GM12878 (cell line): ENCODE data around the gene ZNF226.
"Not testable (repeated sequence)": the region's sequence is repeated elsewhere in the genome, so short reads cannot be mapped to it uniquely, and the experiment has no call there.

ENCODE experiments used
- ATF2 ChIP-seq: IDR thresholded peaks from 2 replicates; pipeline ENCODE4 v1.6.1; 2012; ENCODE audit warnings: low read length, inconsistent platforms
- CREB1 ChIP-seq: IDR thresholded peaks from 2 replicates; pipeline ENCODE4 v1.6.1; 2012; ENCODE audit warnings: low read depth, mild to moderate bottlenecking, inconsistent platforms
- CTCF ChIP-seq, 3 experiments: IDR thresholded peaks in 2 of 3; conservative IDR thresholded peaks in 1 of 3; 2 replicates each; pipeline ENCODE4 v1.5.1; 2011; ENCODE audit warnings: low read depth in 3 of 3, low read length in 3 of 3, mild to moderate bottlenecking in 3 of 3, control low read depth in 2 of 3, moderate library complexity in 2 of 3, inconsistent platforms in 1 of 3, mixed read lengths in 1 of 3; ENCODE audit not compliant: control insufficient read depth in 2 of 3, insufficient read depth in 1 of 3; ENCODE audit errors: extremely low read depth in 1 of 3
- ESRRA ChIP-seq: IDR thresholded peaks from 2 replicates; pipeline ENCODE4 v1.6.1; 2012; ENCODE audit warnings: mild to moderate bottlenecking, low read length, improper control_type of control experiment
- GABPA ChIP-seq: IDR thresholded peaks from 2 replicates; pipeline ENCODE4 v1.6.1; 2014; ENCODE audit warnings: antibody characterized with exemption, low read depth, mild to moderate bottlenecking, inconsistent platforms
- MYC ChIP-seq: IDR thresholded peaks from 2 replicates; pipeline ENCODE4 v1.6.1; 2011; ENCODE audit warnings: mild to moderate bottlenecking, low read length, moderate library complexity, inconsistent platforms; ENCODE audit not compliant: insufficient read depth, insufficient replicate concordance, insufficient read length, severe bottlenecking
- TF ChIP-seq, protein P1 (sequence below): IDR thresholded peaks from 2 replicates; pipeline ENCODE4 v1.6.1; 2012; ENCODE audit warnings: mild to moderate bottlenecking, low read depth, low read length
- TF ChIP-seq, protein P2 (sequence below): IDR thresholded peaks from 2 replicates; pipeline ENCODE4 v1.6.1; 2011; ENCODE audit warnings: low read depth, low read length, improper control_type of control experiment, borderline replicate concordance

DNA sequence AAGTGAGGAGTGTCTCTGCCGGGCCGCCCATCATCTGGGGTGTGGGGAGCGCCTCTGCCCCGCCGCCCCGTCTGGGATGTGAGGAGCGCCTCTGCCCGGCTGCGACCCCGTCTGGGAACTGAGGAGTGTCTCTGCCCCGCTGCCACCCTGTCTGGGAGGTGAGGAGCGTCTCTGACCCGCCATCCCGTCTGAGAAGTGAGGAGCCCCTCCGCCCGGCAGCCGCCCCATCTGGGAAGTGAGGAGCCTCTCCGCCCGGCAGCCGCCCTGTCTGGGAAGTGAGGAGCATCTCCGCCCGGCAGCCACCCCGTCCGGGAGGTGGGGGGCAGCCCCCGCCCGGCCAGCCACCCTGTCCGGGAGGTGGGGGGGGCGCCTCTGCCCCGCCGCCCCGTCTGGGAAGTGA, 39.0 kb downstream of the ZNF226 start:
- not testable (repeated sequence) for TF ChIP-seq MYC; GABPA; CREB1; CTCF (IDR thresholded peaks at IDR 0.05 in 2 of 3, conservative IDR thresholded peaks at IDR 0.05 in 1 of 3; ENCODE audit: control insufficient read depth in 2 of 3, extremely low read depth in 1 of 3, insufficient read depth in 1 of 3, low read depth in 3 of 3, low read length in 3 of 3); ATF2; ESRRA
- TF ChIP-seq, protein P1, sequence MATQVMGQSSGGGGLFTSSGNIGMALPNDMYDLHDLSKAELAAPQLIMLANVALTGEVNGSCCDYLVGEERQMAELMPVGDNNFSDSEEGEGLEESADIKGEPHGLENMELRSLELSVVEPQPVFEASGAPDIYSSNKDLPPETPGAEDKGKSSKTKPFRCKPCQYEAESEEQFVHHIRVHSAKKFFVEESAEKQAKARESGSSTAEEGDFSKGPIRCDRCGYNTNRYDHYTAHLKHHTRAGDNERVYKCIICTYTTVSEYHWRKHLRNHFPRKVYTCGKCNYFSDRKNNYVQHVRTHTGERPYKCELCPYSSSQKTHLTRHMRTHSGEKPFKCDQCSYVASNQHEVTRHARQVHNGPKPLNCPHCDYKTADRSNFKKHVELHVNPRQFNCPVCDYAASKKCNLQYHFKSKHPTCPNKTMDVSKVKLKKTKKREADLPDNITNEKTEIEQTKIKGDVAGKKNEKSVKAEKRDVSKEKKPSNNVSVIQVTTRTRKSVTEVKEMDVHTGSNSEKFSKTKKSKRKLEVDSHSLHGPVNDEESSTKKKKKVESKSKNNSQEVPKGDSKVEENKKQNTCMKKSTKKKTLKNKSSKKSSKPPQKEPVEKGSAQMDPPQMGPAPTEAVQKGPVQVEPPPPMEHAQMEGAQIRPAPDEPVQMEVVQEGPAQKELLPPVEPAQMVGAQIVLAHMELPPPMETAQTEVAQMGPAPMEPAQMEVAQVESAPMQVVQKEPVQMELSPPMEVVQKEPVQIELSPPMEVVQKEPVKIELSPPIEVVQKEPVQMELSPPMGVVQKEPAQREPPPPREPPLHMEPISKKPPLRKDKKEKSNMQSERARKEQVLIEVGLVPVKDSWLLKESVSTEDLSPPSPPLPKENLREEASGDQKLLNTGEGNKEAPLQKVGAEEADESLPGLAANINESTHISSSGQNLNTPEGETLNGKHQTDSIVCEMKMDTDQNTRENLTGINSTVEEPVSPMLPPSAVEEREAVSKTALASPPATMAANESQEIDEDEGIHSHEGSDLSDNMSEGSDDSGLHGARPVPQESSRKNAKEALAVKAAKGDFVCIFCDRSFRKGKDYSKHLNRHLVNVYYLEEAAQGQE: not testable (repeated sequence)
- TF ChIP-seq, protein P2, sequence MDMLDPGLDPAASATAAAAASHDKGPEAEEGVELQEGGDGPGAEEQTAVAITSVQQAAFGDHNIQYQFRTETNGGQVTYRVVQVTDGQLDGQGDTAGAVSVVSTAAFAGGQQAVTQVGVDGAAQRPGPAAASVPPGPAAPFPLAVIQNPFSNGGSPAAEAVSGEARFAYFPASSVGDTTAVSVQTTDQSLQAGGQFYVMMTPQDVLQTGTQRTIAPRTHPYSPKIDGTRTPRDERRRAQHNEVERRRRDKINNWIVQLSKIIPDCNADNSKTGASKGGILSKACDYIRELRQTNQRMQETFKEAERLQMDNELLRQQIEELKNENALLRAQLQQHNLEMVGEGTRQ: not testable (repeated sequence)
